Suppressor macrophage (primary cell): ENCODE results near the gene ICAM1.

Source experiments
- DNase-seq, 4 experiments: peaks; one replicate each; pipeline ENCODE4 v3.0.0-alpha.2; 2020 to 2022

The ICAM1 gene

GRCh38 chr19:10293637-10294367, 22.9 kb downstream of the ICAM1 start:
- no peak for DNase-seq

GRCh38 chr19:10294368-10294697, 23.4 kb downstream of the ICAM1 start:
- DNase-seq, result peak in 2 of 4 experiments; percentile 51 to 65

GRCh38 chr19:10295305-10295846, 24.5 kb downstream of the ICAM1 start:
- peak; percentile 64 to 88 (median 68) for DNase-seq

GRCh38 chr19:10295847-10296591, 25.1 kb downstream of the ICAM1 start:
- DNase-seq, result peak in 1 of 4 experiments; percentile 32

GRCh38 chr19:10299545-10300458, 28.9 kb downstream of the ICAM1 start:
- peak; percentile 69 to 84 (median 81) for DNase-seq

- DNase-seq, result peak; percentile 85 to 92 (median 90)
Observed at GRCh38 chr19:10305139-10305806, 34.4 kb downstream of the ICAM1 start.

GRCh38 chr19:10306327-10306726, 35.4 kb downstream of the ICAM1 start:
- no peak for DNase-seq

- no peak for DNase-seq
Observed at GRCh38 chr19:10309423-10309822, 38.5 kb downstream of the ICAM1 start, which contains the start of gene ZGLP1. Gene ZGLP1, minus strand, starts transcription at chr19:10309815.

- peak; percentile 85 to 94 (median 89) for DNase-seq
Observed at GRCh38 chr19:10315335-10316214, 44.7 kb downstream of the ICAM1 start, which contains the start of gene FDX2. Gene FDX2, minus strand, starts transcription at chr19:10316015. Its CDS starts 19 bp downstream, at chr19:10315996.

GRCh38 chr19:10316229-10317044, 45.5 kb downstream of the ICAM1 start:
- DNase-seq, result no peak

- DNase-seq, result no peak
Observed at GRCh38 chr19:10317045-10317856, 46.3 kb downstream of the ICAM1 start.

GRCh38 chr19:10317857-10318462, 47.0 kb downstream of the ICAM1 start:
- no peak for DNase-seq

GRCh38 chr19:10318807-10319682, 48.1 kb downstream of the ICAM1 start:
- no peak for DNase-seq

GRCh38 chr19:10320602-10321416, 49.9 kb downstream of the ICAM1 start:
- DNase-seq, result no peak

GRCh38 chr19:10321417-10321797, 50.5 kb downstream of the ICAM1 start:
- DNase-seq, result no peak
